CD14-positive monocyte (primary cell): Measurements from ENCODE around the gene SPTBN4. TPM values are rescaled to one million over a fixed set of nuclear protein-coding genes. Genes with fewer than 3 reads are reported as not detected.
A peak's percentile ranks its signal among the peaks of the same experiment; 100 is the strongest.

Source experiments
- DNase-seq, 3 donors: peaks; one replicate each; pipeline ENCODE4 v3.0.0-alpha.2; 2011 to 2022
- H2AFZ ChIP-seq: 2 replicates; pipeline ENCODE4 v1.6.0; 2012; ENCODE audit warnings: mild to moderate bottlenecking, low read depth, low read length, inconsistent platforms; ENCODE audit not compliant: insufficient read depth, poor library complexity, severe bottlenecking
- H3K27ac ChIP-seq, 2 donors: 1 replicate in 1 of 2; 2 replicates in 1 of 2; pipeline ENCODE4 v1.5.1; 2012 to 2013; ENCODE audit warnings: low read length in 2 of 2, control low read depth in 1 of 2, inconsistent platforms in 1 of 2, low read depth in 1 of 2, mild to moderate bottlenecking in 1 of 2
- H3K27me3 ChIP-seq, 2 donors: one replicate each; pipeline versions ENCODE4 v1.6.0 to v1.6.1; 2011 to 2013; ENCODE audit warnings: low read length in 2 of 2; ENCODE audit not compliant: control insufficient read depth in 2 of 2, insufficient read depth in 2 of 2
- H3K36me3 ChIP-seq, 2 donors: replicated peaks in 1 of 2; 1 replicate in 1 of 2; 2 replicates in 1 of 2; pipeline versions ENCODE4 v1.5.1 to v1.6.1; 2012 to 2013; ENCODE audit warnings: low read length in 2 of 2, control low read depth in 1 of 2, inconsistent platforms in 1 of 2, mild to moderate bottlenecking in 1 of 2; ENCODE audit not compliant: insufficient read depth in 2 of 2, control insufficient read depth in 1 of 2
- H3K4me1 ChIP-seq, 2 donors: 1 replicate in 1 of 2; 2 replicates in 1 of 2; pipeline versions ENCODE4 v1.5.1 to v1.6.1; 2012 to 2013; ENCODE audit warnings: low read length in 2 of 2, control low read depth in 1 of 2, inconsistent platforms in 1 of 2, mild to moderate bottlenecking in 1 of 2, moderate library complexity in 1 of 2; ENCODE audit not compliant: insufficient read depth in 2 of 2, control insufficient read depth in 1 of 2
- H3K4me2 ChIP-seq: replicated peaks from 2 replicates; pipeline ENCODE3; 2012; ENCODE audit warnings: low read length, moderate library complexity, mild to moderate bottlenecking; ENCODE audit not compliant: poor library complexity, severe bottlenecking; ENCODE audit errors: extremely low read depth
- H3K4me3 ChIP-seq, 3 experiments: fragments of 200-600 bp in 1 of 3; sonication (generic) in 1 of 3; replicated peaks in 1 of 3; 1 replicate in 2 of 3; 2 replicates in 1 of 3; pipeline ENCODE4 v1.5.1; 2011 to 2013; ENCODE audit warnings: low read length in 3 of 3, mild to moderate bottlenecking in 3 of 3, control low read depth in 2 of 3, low read depth in 2 of 3, inconsistent platforms in 1 of 3, moderate library complexity in 1 of 3
- H3K79me2 ChIP-seq: 2 replicates; pipeline ENCODE4 v1.6.0; 2012; ENCODE audit warnings: mild to moderate bottlenecking, control low read depth, inconsistent platforms, low read length, moderate library complexity; ENCODE audit not compliant: insufficient read depth
- H3K9ac ChIP-seq: 2 replicates; pipeline ENCODE4 v1.6.0; 2017; ENCODE audit warnings: low read length, mild to moderate bottlenecking; ENCODE audit not compliant: insufficient read depth, poor library complexity, severe bottlenecking
- H3K9me3 ChIP-seq, 2 donors: replicated peaks in 1 of 2; 1 replicate in 1 of 2; 2 replicates in 1 of 2; pipeline versions ENCODE4 v1.5.1 to v1.6.1; 2012 to 2013; ENCODE audit warnings: low read length in 2 of 2, control low read depth in 1 of 2; ENCODE audit not compliant: control insufficient read depth in 1 of 2, insufficient read depth in 1 of 2
- H4K20me1 ChIP-seq: 2 replicates; pipeline ENCODE4 v1.6.0; 2012; ENCODE audit warnings: mild to moderate bottlenecking, low read length, control low read depth, moderate library complexity; ENCODE audit not compliant: insufficient read depth
- H3K27ac Mint-ChIP-seq, 7 donors: one replicate each; pipeline ENCODE4 v1.8.0; 2020; ENCODE audit warnings: mild to moderate bottlenecking in 7 of 7, mixed read lengths in 7 of 7, moderate library complexity in 6 of 7, inconsistent platforms in 2 of 7
- H3K27me3 Mint-ChIP-seq, 3 donors: one replicate each; pipeline ENCODE4 v1.8.0; 2021 to 2022; ENCODE audit warnings: low read depth in 3 of 3, mild to moderate bottlenecking in 3 of 3, mixed read lengths in 3 of 3, moderate library complexity in 3 of 3, inconsistent platforms in 1 of 3
- H3K36me3 Mint-ChIP-seq, 2 donors: one replicate each; pipeline ENCODE4 v1.8.0; 2020; ENCODE audit warnings: mixed read lengths in 2 of 2, inconsistent platforms in 1 of 2, mild to moderate bottlenecking in 1 of 2
- H3K4me1 Mint-ChIP-seq: one replicate; pipeline ENCODE4 v1.8.0; 2020; ENCODE audit warnings: mild to moderate bottlenecking, mixed read lengths
- H3K4me3 Mint-ChIP-seq, 2 donors: one replicate each; pipeline ENCODE4 v1.8.0; 2020; ENCODE audit warnings: mild to moderate bottlenecking in 2 of 2, mixed read lengths in 2 of 2, moderate library complexity in 1 of 2
- H3K9me3 Mint-ChIP-seq, 7 donors: one replicate each; pipeline ENCODE4 v1.8.0; 2020 to 2022; ENCODE audit warnings: mixed read lengths in 7 of 7, mild to moderate bottlenecking in 6 of 7, moderate library complexity in 6 of 7, inconsistent platforms in 2 of 7
- CTCF ChIP-seq: fragments of 200-600 bp; IDR thresholded peaks from one replicate; pipeline ENCODE4 v1.8.0; 2022; ENCODE audit warnings: antibody characterized with exemption, mild to moderate bottlenecking
- WGBS: methylation state at CpG from one replicate; pipeline ENCODE4 v1.1.5; 2013; ENCODE audit warnings: missing lambda C conversion rate; ENCODE audit not compliant: insufficient coverage; 5-methylcytosine and 5-hydroxymethylcytosine counted together
- intact Hi-C, 2 donors: fragments of 100-400 bp; cut with micrococcal nuclease; formaldehyde crosslinking; loops; one replicate each; pipeline versions ENCODE4 v1.15.0 to v1.15.1; 2023
- polyA plus RNA-seq, 3 donors: library from polyadenylated mRNA; depleted of rRNA in 1 of 3; unstranded in 2 of 3; stranded (reverse) in 1 of 3; fragments of 300-500 nt in 2 of 3; fragments of >200 nt in 1 of 3; fragmentation: Illumina TruSeq in 2 of 3; gene quantifications; 1 replicate in 2 of 3; 2 replicates in 1 of 3; pipeline ENCODE4 v1.2.3, GENCODE V29; 2012 to 2021

SPTBN4 gene
- polyA plus RNA-seq, 3 donors: 0.07 TPM; not detected in 2

- Histone ChIP-seq H3K79me2 (peaks cover 43% of the 10 kb centered on the region), H3K9ac (no peak overlapping the region), H3K4me3 (no peak overlapping the region), H3K27me3 (no peaks in the 10 kb centered on the region), H3K27ac (peak overlapping the region; percentile 6 to 74), H4K20me1 (peaks cover 39% of the 10 kb centered on the region), H2AFZ (no peak overlapping the region), H3K4me1 (peaks cover 28 to 32% of the 10 kb centered on the region in 2 donors), H3K4me2 (peak overlapping the region; percentile 84), H3K9me3 (no peaks in the 10 kb centered on the region), H3K36me3 (peaks cover 20 to 33% of the 10 kb centered on the region in 2 donors)
- Mint-ChIP-seq H3K27me3 (peaks cover 0 to 1% (median 1%) of the 10 kb centered on the region in 3 donors), H3K4me3 (no peak overlapping the region), H3K4me1 (peaks cover 27% of the 10 kb centered on the region), H3K36me3 (peaks cover 33 to 42% of the 10 kb centered on the region in 2 donors), H3K9me3 (peaks cover 0 to 3% (median 2%) of the 10 kb centered on the region in 7 donors), H3K27ac (peak overlapping the region in 6 of 7 donors; percentile 6 to 100 (median 98))
- no peak for TF ChIP-seq CTCF
- WGBS: 100% methylated on average over 3 of the region's 11 CpGs
- intact Hi-C loops: loop anchor here in 1 of 2 donors (5.0 kb wide), 2 partner anchors 79 to 154 kb away; partner anchors contain the start of gene AKT2
- no peak for DNase-seq
These were observed 25.0 kb upstream of the SPTBN4 start for GRCh38 chr19:40441719-40442253.

- Histone ChIP-seq H3K79me2 (peaks cover 43% of the 10 kb centered on the region), H3K27ac (peak overlapping the region; percentile 61 to 74), H3K4me3 (peak overlapping the region; percentile 49 to 100 (median 100)), H3K36me3 (peaks cover 21 to 37% of the 10 kb centered on the region in 2 donors), H3K4me2 (peak overlapping the region; percentile 84), H3K9me3 (no peaks in the 10 kb centered on the region), H3K4me1 (peaks cover 28 to 32% of the 10 kb centered on the region in 2 donors), H3K27me3 (no peaks in the 10 kb centered on the region), H3K9ac (peak overlapping the region; percentile 32), H2AFZ (no peak overlapping the region), H4K20me1 (peaks cover 39% of the 10 kb centered on the region)
- H3K27me3 Mint-ChIP-seq: peaks cover 0 to 1% (median 1%) of the 10 kb centered on the region in 3 donors
- no peak for TF ChIP-seq CTCF
- H3K4me3 Mint-ChIP-seq: peak overlapping the region; percentile 100
- peaks cover 0 to 3% (median 2%) of the 10 kb centered on the region in 7 donors for H3K9me3 Mint-ChIP-seq
- WGBS: 24% methylated on average over 11 of the region's 22 CpGs
- intact Hi-C loops: loop anchor here in 1 of 2 donors (1.0 to 5.0 kb wide), 3 partner anchors 16 to 155 kb away; partner anchors contain the start of gene AKT2
- H3K36me3 Mint-ChIP-seq: peaks cover 34 to 47% of the 10 kb centered on the region in 2 donors
- DNase-seq: peak in 1 of 3 donors; percentile 21
- peaks cover 27% of the 10 kb centered on the region for H3K4me1 Mint-ChIP-seq
- H3K27ac Mint-ChIP-seq: peak overlapping the region; percentile 92 to 100 (median 97)
These were observed 24.3 kb upstream of the SPTBN4 start for GRCh38 chr19:40442328-40443130.
